ENCODE data around the gene ZWINT.

The ZWINT gene

DNA sequence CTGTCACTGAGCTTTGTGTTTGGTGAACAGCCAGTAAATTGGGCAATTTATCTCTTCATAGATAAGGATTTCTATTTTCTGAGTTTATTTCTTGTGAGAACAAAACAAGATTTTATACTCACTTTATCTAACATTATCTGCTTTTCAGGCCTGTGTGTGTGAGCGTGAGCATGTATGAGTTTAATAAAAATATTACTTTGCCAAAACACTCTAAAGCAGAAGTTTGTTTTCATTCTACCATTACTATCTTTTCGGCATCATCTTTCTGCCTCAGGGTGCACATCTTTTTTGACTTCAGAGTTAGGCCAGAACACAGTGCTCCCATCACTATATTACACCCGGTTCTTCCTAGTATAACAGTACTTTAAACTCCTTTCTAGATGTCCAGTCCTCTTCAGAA, 13.0 kb downstream of the ZWINT start:
- Histone ChIP-seq H3K4me3 (IDR thresholded peaks at IDR 0.05; ENCODE audit: insufficient read depth, low read depth, low read length) (no peak overlapping the region), H3K4me2 (no peak overlapping the region), H2AFZ (ENCODE audit: low read depth) (no peak overlapping the region), H3K9ac (no peak overlapping the region), H3K36me3 (ENCODE audit: insufficient read depth) (no peaks in the 10 kb centered on the region), H3K79me2 (ENCODE audit: insufficient read depth, low read depth) (no peaks in the 10 kb centered on the region), H3K4me1 (ENCODE audit: low read depth, poor library complexity, severe bottlenecking) (no peaks in the 10 kb centered on the region), H3K27ac (no peak overlapping the region), H3K27me3 (ENCODE audit: insufficient read depth, low read depth) (no peaks in the 10 kb centered on the region), H4K20me1 (ENCODE audit: insufficient read depth) (no peaks in the 10 kb centered on the region)
- TF ChIP-seq, protein P1, sequence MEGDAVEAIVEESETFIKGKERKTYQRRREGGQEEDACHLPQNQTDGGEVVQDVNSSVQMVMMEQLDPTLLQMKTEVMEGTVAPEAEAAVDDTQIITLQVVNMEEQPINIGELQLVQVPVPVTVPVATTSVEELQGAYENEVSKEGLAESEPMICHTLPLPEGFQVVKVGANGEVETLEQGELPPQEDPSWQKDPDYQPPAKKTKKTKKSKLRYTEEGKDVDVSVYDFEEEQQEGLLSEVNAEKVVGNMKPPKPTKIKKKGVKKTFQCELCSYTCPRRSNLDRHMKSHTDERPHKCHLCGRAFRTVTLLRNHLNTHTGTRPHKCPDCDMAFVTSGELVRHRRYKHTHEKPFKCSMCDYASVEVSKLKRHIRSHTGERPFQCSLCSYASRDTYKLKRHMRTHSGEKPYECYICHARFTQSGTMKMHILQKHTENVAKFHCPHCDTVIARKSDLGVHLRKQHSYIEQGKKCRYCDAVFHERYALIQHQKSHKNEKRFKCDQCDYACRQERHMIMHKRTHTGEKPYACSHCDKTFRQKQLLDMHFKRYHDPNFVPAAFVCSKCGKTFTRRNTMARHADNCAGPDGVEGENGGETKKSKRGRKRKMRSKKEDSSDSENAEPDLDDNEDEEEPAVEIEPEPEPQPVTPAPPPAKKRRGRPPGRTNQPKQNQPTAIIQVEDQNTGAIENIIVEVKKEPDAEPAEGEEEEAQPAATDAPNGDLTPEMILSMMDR (conservative IDR thresholded peaks at IDR 0.05; ENCODE audit: low read depth, low read length): no peak

DNA sequence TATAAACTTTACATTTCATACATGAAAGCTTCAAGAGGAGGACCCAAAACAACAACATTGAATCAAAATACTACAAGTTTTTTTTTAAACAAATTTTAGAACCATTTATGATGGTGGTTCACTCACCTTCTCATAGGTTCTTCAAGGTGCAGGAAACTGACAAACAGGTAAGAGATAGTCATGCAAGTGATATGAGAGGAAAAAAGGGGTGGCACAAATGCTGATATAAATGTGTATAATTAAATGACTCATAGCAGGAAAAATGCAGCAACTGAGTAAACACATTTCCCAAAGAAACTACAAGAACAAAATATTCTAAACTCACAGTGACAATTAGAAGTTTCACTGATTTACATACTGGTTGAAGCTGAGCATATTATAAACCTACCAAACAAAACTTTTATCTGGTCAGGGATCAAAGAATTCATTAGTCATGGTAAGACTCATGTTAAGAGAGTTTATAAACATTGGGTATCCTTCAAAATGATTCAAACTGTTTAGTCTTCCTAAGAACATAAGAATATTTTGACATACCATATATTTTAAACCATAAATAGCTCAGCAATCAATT, 14.1 kb downstream of the ZWINT start:
- no peaks in the 10 kb centered on the region for H4K20me1 ChIP-seq (ENCODE audit: insufficient read depth)

DNA sequence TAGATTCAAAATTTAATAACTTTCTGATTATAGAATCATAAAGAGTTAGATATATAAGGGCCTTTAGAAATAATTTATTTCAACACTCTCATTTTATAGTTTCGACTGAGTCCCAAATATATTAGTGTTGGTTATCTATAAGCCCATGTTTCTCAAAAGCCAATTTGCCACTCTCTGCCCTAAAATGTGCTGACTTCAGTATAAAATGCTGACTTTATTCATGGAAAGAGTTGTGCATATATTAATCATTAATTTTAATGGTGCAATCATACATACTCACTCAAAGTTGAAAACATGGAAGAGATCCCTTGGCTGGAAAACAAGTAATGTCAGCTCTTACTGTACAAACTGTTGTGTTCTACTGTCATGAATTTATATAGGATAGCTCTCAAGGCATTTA, 19.4 kb downstream of the ZWINT start:
- H3K36me3 ChIP-seq (ENCODE audit: insufficient read depth): no peaks in the 10 kb centered on the region

More for the DNA sequence above, 14.1 kb downstream of the ZWINT start:
- H2AFZ ChIP-seq (ENCODE audit: low read depth): no peak overlapping the region
- no peak overlapping the region for H3K4me2 ChIP-seq
- H3K27ac ChIP-seq: no peak overlapping the region
- no peak overlapping the region for H3K4me3 ChIP-seq (IDR thresholded peaks at IDR 0.05; ENCODE audit: insufficient read depth, low read depth, low read length)
- H3K9ac ChIP-seq: no peak overlapping the region
- H3K4me1 ChIP-seq (ENCODE audit: low read depth, poor library complexity, severe bottlenecking): no peaks in the 10 kb centered on the region
- no peaks in the 10 kb centered on the region for H3K27me3 ChIP-seq (ENCODE audit: insufficient read depth, low read depth)
- H3K79me2 ChIP-seq (ENCODE audit: insufficient read depth, low read depth): no peaks in the 10 kb centered on the region
- no peaks in the 10 kb centered on the region for H3K36me3 ChIP-seq (ENCODE audit: insufficient read depth)
- TF ChIP-seq, protein P1 (conservative IDR thresholded peaks at IDR 0.05; ENCODE audit: low read depth, low read length): no peak

DNA sequence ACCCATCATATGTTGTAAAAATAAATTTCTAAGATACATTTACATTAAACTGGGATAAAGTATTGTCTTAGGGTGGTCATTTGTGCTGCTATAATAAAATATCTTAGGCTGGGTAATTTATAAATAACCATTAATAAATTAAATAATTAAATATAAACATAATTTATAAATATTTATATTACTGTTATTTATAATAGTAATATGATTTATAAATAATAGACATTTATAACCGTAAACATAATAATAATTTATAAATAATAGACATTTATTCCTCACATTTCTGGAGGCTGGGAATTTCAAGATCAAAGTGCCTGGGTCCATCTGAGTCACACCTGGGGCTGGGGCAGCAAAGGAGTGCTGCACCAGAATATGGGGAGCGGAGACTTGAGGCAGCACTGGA, 31.1 kb downstream of the ZWINT start:
- TF ChIP-seq, protein P1 (conservative IDR thresholded peaks at IDR 0.05; ENCODE audit: low read depth, low read length): no peak
- H4K20me1 ChIP-seq (ENCODE audit: insufficient read depth): no peaks in the 10 kb centered on the region

More for the DNA sequence above, 19.4 kb downstream of the ZWINT start:
- no peak overlapping the region for H3K4me2 ChIP-seq
- no peak overlapping the region for H3K9ac ChIP-seq
- H3K27ac ChIP-seq: no peak overlapping the region
- no peaks in the 10 kb centered on the region for H3K27me3 ChIP-seq (ENCODE audit: insufficient read depth, low read depth)
- H4K20me1 ChIP-seq (ENCODE audit: insufficient read depth): no peaks in the 10 kb centered on the region
- H2AFZ ChIP-seq (ENCODE audit: low read depth): no peak overlapping the region
- H3K4me1 ChIP-seq (ENCODE audit: low read depth, poor library complexity, severe bottlenecking): no peaks in the 10 kb centered on the region
- no peaks in the 10 kb centered on the region for H3K79me2 ChIP-seq (ENCODE audit: insufficient read depth, low read depth)
- TF ChIP-seq, protein P1 (conservative IDR thresholded peaks at IDR 0.05; ENCODE audit: low read depth, low read length): no peak
- no peak overlapping the region for H3K4me3 ChIP-seq (IDR thresholded peaks at IDR 0.05; ENCODE audit: insufficient read depth, low read depth, low read length)

More for the DNA sequence above, 31.1 kb downstream of the ZWINT start:
- Histone ChIP-seq H3K4me3 (IDR thresholded peaks at IDR 0.05; ENCODE audit: insufficient read depth, low read depth, low read length) (no peak overlapping the region), H3K79me2 (ENCODE audit: insufficient read depth, low read depth) (no peaks in the 10 kb centered on the region), H3K4me2 (no peak overlapping the region), H3K4me1 (ENCODE audit: low read depth, poor library complexity, severe bottlenecking) (no peaks in the 10 kb centered on the region), H2AFZ (ENCODE audit: low read depth) (no peak overlapping the region), H3K9ac (no peak overlapping the region), H3K36me3 (ENCODE audit: insufficient read depth) (no peaks in the 10 kb centered on the region), H3K27me3 (ENCODE audit: insufficient read depth, low read depth) (no peaks in the 10 kb centered on the region), H3K27ac (no peak overlapping the region)
